HepG2 (cell line): ENCODE measurements around the gene NDRG2. TPM values are rescaled to one million over a fixed set of nuclear protein-coding genes. Genes with fewer than 3 reads are reported as not detected.

Experiments used
- BRCA1 ChIP-seq: sonication (generic); formaldehyde crosslinking; IDR thresholded peaks from 2 replicates; pipeline ENCODE4 v1.4.0; 2020; ENCODE audit warnings: missing genetic modification reagents
- CBFB ChIP-seq: sonication (generic); formaldehyde crosslinking; IDR thresholded peaks from 2 replicates; pipeline ENCODE4 v1.4.0; 2020; ENCODE audit warnings: missing genetic modification reagents
- DNMT3B ChIP-seq: conservative IDR thresholded peaks from 2 replicates; pipeline ENCODE4 v1.6.1; 2016; ENCODE audit warnings: missing biosample characterization, control low read depth
- FOXP1 ChIP-seq, 2 experiments: fragments of 450-650 bp in 1 of 2; IDR thresholded peaks; 2 replicates each; pipeline ENCODE4 v1.6.1; 2017 to 2018; ENCODE audit warnings: antibody characterized with exemption in 1 of 2
- HMG20A ChIP-seq: IDR thresholded peaks from 2 replicates; pipeline ENCODE4 v1.6.1; 2016; ENCODE audit warnings: borderline replicate concordance
- MEF2D ChIP-seq: sonication (generic); formaldehyde crosslinking; IDR thresholded peaks from 2 replicates; pipeline ENCODE4 v1.5.1; 2020; ENCODE audit warnings: mild to moderate bottlenecking, missing genetic modification reagents
- MTA1 ChIP-seq: sonication (generic); formaldehyde crosslinking; IDR thresholded peaks from 2 replicates; pipeline ENCODE4 v1.4.0; 2020; ENCODE audit warnings: missing genetic modification reagents, mild to moderate bottlenecking, borderline replicate concordance
- NCOA5 ChIP-seq: sonication (generic); formaldehyde crosslinking; IDR thresholded peaks from 2 replicates; pipeline ENCODE4 v1.4.0; 2020; ENCODE audit warnings: missing genetic modification reagents
- RFX1 ChIP-seq: fragments of 450-650 bp; IDR thresholded peaks from 2 replicates; pipeline ENCODE4 v1.6.1; 2017
- ZBTB3 ChIP-seq: sonication (generic); formaldehyde crosslinking; IDR thresholded peaks from 2 replicates; pipeline ENCODE4 v1.4.0; 2020; ENCODE audit warnings: low read depth, mild to moderate bottlenecking, moderate library complexity, missing genetic modification reagents, borderline replicate concordance
- ZC3H13 ChIP-seq: sonication (generic); formaldehyde crosslinking; IDR thresholded peaks from 2 replicates; pipeline ENCODE4 v1.8.1; 2023; ENCODE audit warnings: mild to moderate bottlenecking, missing genetic modification reagents, moderate library complexity
- ZFP62 ChIP-seq: sonication (generic); formaldehyde crosslinking; IDR thresholded peaks from 2 replicates; pipeline ENCODE4 v1.4.0; 2020; ENCODE audit warnings: missing genetic modification reagents
- ZNF180 ChIP-seq: sonication (generic); formaldehyde crosslinking; IDR thresholded peaks from 2 replicates; pipeline ENCODE4 v1.4.0; 2020; ENCODE audit warnings: low read depth, missing genetic modification reagents, borderline replicate concordance
- ZNF83 ChIP-seq: sonication (generic); formaldehyde crosslinking; IDR thresholded peaks from 2 replicates; pipeline ENCODE4 v1.4.0; 2020; ENCODE audit warnings: missing genetic modification reagents, mild to moderate bottlenecking, borderline replicate concordance
- ZSCAN31 ChIP-seq: sonication (generic); formaldehyde crosslinking; IDR thresholded peaks from 2 replicates; pipeline ENCODE4 v1.5.0; 2020; ENCODE audit warnings: low read depth, mild to moderate bottlenecking, missing genetic modification reagents
- polyA plus RNA-seq, 8 experiments: library from polyadenylated mRNA; depleted of rRNA in 3 of 8; stranded (reverse) in 7 of 8; unstranded in 1 of 8; fragments of >200 nt; fragmentation: Illumina TruSeq in 4 of 8; extraction: Trizol in 4 of 8; gene quantifications; 2 replicates each; pipeline versions ENCODE4 v1.2.1 to v1.2.3, GENCODE V29; 2011 to 2016; ENCODE audit warnings: low read depth in 4 of 8, missing spikeins in 1 of 8, mixed read lengths in 1 of 8; ENCODE audit not compliant: insufficient read depth in 1 of 8
- total RNA-seq, 5 experiments: library from RNA; depleted of rRNA; stranded (reverse); fragments of >200 nt; fragmentation: Illumina TruSeq; extraction: Trizol; gene quantifications; 2 replicates each; pipeline ENCODE4 v1.2.3, GENCODE V29; 2016; ENCODE audit warnings: low read depth in 1 of 5
- TF ChIP-seq, protein P1 (sequence below), 2 experiments: fragments of 450-650 bp in 1 of 2; sonication (generic) in 1 of 2; formaldehyde crosslinking in 1 of 2; IDR thresholded peaks; 2 replicates each; pipeline versions ENCODE4 v1.6.1 to v1.8.0; 2016 to 2022; ENCODE audit warnings: antibody characterized with exemption in 1 of 2, mild to moderate bottlenecking in 1 of 2, missing genetic modification reagents in 1 of 2
- TF ChIP-seq, protein P2 (sequence below): sonication (generic); formaldehyde crosslinking; IDR thresholded peaks from 2 replicates; pipeline ENCODE4 v1.4.0; 2020; ENCODE audit warnings: missing genetic modification reagents
- TF ChIP-seq, protein P3 (sequence below): IDR thresholded peaks from 2 replicates; pipeline ENCODE4 v1.6.1; 2016

NDRG2 gene
- total and polyA plus RNA-seq, 2 of the 13 experiments (the other 11 are each of a cell fraction or from before 2014, with no cell fraction given), result 27.2 to 189 TPM

GRCh38 chr14:20989787-20990600 lies 34.9 kb downstream of the NDRG2 start, which contains the start of gene METTL17 (continued):
- TF ChIP-seq, protein P1, sequence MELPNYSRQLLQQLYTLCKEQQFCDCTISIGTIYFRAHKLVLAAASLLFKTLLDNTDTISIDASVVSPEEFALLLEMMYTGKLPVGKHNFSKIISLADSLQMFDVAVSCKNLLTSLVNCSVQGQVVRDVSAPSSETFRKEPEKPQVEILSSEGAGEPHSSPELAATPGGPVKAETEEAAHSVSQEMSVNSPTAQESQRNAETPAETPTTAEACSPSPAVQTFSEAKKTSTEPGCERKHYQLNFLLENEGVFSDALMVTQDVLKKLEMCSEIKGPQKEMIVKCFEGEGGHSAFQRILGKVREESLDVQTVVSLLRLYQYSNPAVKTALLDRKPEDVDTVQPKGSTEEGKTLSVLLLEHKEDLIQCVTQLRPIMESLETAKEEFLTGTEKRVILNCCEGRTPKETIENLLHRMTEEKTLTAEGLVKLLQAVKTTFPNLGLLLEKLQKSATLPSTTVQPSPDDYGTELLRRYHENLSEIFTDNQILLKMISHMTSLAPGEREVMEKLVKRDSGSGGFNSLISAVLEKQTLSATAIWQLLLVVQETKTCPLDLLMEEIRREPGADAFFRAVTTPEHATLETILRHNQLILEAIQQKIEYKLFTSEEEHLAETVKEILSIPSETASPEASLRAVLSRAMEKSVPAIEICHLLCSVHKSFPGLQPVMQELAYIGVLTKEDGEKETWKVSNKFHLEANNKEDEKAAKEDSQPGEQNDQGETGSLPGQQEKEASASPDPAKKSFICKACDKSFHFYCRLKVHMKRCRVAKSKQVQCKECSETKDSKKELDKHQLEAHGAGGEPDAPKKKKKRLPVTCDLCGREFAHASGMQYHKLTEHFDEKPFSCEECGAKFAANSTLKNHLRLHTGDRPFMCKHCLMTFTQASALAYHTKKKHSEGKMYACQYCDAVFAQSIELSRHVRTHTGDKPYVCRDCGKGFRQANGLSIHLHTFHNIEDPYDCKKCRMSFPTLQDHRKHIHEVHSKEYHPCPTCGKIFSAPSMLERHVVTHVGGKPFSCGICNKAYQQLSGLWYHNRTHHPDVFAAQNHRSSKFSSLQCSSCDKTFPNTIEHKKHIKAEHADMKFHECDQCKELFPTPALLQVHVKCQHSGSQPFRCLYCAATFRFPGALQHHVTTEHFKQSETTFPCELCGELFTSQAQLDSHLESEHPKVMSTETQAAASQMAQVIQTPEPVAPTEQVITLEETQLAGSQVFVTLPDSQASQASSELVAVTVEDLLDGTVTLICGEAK (IDR thresholded peaks at IDR 0.05), result peak; percentile 86
- TF ChIP-seq, protein P1 (CRISPR knock-in tag; IDR thresholded peaks at IDR 0.05), result peak; percentile 72; the same call in 1 of the 2 replicates
- no peak for TF ChIP-seq HMG20A (CRISPR knock-in tag)
- TF ChIP-seq, protein P2, sequence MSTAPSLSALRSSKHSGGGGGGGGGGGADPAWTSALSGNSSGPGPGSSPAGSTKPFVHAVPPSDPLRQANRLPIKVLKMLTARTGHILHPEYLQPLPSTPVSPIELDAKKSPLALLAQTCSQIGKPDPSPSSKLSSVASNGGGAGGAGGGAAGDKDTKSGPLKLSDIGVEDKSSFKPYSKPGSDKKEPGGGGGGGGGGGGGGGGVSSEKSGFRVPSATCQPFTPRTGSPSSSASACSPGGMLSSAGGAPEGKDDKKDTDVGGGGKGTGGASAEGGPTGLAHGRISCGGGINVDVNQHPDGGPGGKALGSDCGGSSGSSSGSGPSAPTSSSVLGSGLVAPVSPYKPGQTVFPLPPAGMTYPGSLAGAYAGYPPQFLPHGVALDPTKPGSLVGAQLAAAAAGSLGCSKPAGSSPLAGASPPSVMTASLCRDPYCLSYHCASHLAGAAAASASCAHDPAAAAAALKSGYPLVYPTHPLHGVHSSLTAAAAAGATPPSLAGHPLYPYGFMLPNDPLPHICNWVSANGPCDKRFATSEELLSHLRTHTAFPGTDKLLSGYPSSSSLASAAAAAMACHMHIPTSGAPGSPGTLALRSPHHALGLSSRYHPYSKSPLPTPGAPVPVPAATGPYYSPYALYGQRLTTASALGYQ (CRISPR knock-in tag), result no peak
- TF ChIP-seq, protein P3, sequence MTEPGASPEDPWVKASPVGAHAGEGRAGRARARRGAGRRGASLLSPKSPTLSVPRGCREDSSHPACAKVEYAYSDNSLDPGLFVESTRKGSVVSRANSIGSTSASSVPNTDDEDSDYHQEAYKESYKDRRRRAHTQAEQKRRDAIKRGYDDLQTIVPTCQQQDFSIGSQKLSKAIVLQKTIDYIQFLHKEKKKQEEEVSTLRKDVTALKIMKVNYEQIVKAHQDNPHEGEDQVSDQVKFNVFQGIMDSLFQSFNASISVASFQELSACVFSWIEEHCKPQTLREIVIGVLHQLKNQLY, result no peak
- TF ChIP-seq MTA1 (CRISPR knock-in tag), result peak; percentile 67; the same call in 1 of the 2 replicates
- TF ChIP-seq FOXP1 (IDR thresholded peaks at IDR 0.05), result no peak
- no peak for TF ChIP-seq FOXP1 (CRISPR knock-in tag; IDR thresholded peaks at IDR 0.05)
- TF ChIP-seq ZC3H13 (CRISPR knock-in tag), result peak; percentile 77; the same call in 1 of the 2 replicates
- peak; percentile 57 for TF ChIP-seq ZSCAN31 (CRISPR knock-in tag)
- TF ChIP-seq ZBTB3 (CRISPR knock-in tag), result no peak
- 0 out of 2 replicates have a peak, but pooled peaks have one; percentile 37 for TF ChIP-seq DNMT3B (CRISPR knock-in tag)
- no peak for TF ChIP-seq BRCA1 (CRISPR knock-in tag)
- no peak for TF ChIP-seq RFX1
- no peak for TF ChIP-seq ZNF180 (CRISPR knock-in tag)
- peak; percentile 24; the same call in 1 of the 2 replicates for TF ChIP-seq MEF2D (CRISPR knock-in tag)
- TF ChIP-seq CBFB (CRISPR knock-in tag), result peak; percentile 61; the same call in 1 of the 2 replicates
- TF ChIP-seq NCOA5 (CRISPR knock-in tag), result no peak
- no peak for TF ChIP-seq ZNF83 (CRISPR knock-in tag)
- no peak for TF ChIP-seq ZFP62 (CRISPR knock-in tag)
